Uterus (tissue), 4 donors: ENCODE measurements around the gene DST. TPM values are rescaled to one million over a fixed set of nuclear protein-coding genes. Genes with fewer than 3 reads are reported as not detected.

Experiments
- DNase-seq, 2 donors: peaks; one replicate each; pipeline ENCODE4 v3.0.0-alpha.2; 2019 to 2020
- H3K27ac ChIP-seq, 2 donors: fragments of 200-600 bp; sonication (generic); 1 replicate in 1 of 2; 2 replicates in 1 of 2; pipeline ENCODE4 v1.5.1; 2016 to 2018
- H3K27me3 ChIP-seq, 2 donors: fragments of 200-600 bp; sonication (generic); one replicate each; pipeline ENCODE4 v1.5.1; 2018 to 2019; ENCODE audit warnings: control low read depth in 1 of 2
- H3K36me3 ChIP-seq, 2 donors: fragments of 200-600 bp; sonication (generic); one replicate each; pipeline ENCODE4 v1.5.1; 2019; ENCODE audit warnings: control low read depth in 1 of 2
- H3K4me1 ChIP-seq, 2 donors: fragments of 200-600 bp; sonication (generic); one replicate each; pipeline ENCODE4 v1.5.1; 2018 to 2019; ENCODE audit warnings: control low read depth in 1 of 2
- H3K4me3 ChIP-seq, 2 donors: fragments of 200-600 bp; sonication (generic); 1 replicate in 1 of 2; 2 replicates in 1 of 2; pipeline ENCODE4 v1.5.1; 2018 to 2019; ENCODE audit warnings: mild to moderate bottlenecking in 1 of 2
- H3K9me3 ChIP-seq, 2 donors: fragments of 200-600 bp; sonication (generic); one replicate each; pipeline ENCODE4 v1.5.1; 2019; ENCODE audit warnings: control low read depth in 1 of 2
- POLR2A ChIP-seq, 2 donors: fragments of 450-650 bp; IDR thresholded peaks; one replicate each; pipeline ENCODE4 v1.6.1; 2016; ENCODE audit warnings: antibody characterized with exemption in 2 of 2, mild to moderate bottlenecking in 1 of 2, moderate library complexity in 1 of 2
- intact Hi-C: fragments of 100-400 bp; cut with DNase I; formaldehyde crosslinking; loops from one replicate; pipeline ENCODE4 v1.15.1; 2023; ENCODE audit warnings: low total_unique reads
- total RNA-seq, 4 donors: library from RNA; depleted of rRNA in 3 of 4; stranded (reverse); fragments of >200 nt in 3 of 4; gene quantifications; one replicate each; pipeline versions ENCODE4 v1.1.0 to v1.2.4, GENCODE V29; 2014 to 2023
- TF ChIP-seq, protein P1 (sequence below), 4 experiments: fragments of 200-600 bp in 2 of 4; fragments of 450-650 bp in 2 of 4; sonication (generic) in 2 of 4; IDR thresholded peaks; one replicate each; pipeline ENCODE4 v1.5.1; 2016 to 2019; ENCODE audit warnings: antibody characterized with exemption in 4 of 4, mild to moderate bottlenecking in 2 of 4, moderate library complexity in 1 of 4
- donor health status: DM: yes; HTN: yes; CAD: no.

Gene DST
- total RNA-seq, 4 donors from 2014 or later, result 307 to 809 (median 516) TPM

DNA sequence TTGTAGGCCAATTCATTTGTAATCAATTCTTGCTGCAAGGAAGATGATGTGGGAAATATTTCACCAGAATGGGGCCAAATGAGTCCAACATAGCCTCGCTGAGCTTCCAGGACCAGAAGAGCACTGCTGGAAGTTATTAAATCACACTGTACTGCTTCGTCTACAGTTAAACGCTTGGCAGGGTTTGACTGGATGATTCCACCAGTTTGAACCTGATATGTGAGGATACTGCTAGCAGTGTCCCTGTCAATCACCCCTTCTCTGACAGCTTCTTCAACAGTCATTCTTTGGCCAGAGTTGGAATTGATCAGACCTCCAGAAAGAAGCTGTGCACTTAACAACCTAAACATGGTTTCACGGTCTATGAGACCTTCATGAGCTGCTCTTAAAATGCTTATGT is 34.4 kb downstream of the DST start:
- no peaks in the 10 kb centered on the region for H3K36me3 ChIP-seq
- H3K27ac ChIP-seq, result no peak overlapping the region
- H3K4me3 ChIP-seq, result no peak overlapping the region
- TF ChIP-seq, protein P1, sequence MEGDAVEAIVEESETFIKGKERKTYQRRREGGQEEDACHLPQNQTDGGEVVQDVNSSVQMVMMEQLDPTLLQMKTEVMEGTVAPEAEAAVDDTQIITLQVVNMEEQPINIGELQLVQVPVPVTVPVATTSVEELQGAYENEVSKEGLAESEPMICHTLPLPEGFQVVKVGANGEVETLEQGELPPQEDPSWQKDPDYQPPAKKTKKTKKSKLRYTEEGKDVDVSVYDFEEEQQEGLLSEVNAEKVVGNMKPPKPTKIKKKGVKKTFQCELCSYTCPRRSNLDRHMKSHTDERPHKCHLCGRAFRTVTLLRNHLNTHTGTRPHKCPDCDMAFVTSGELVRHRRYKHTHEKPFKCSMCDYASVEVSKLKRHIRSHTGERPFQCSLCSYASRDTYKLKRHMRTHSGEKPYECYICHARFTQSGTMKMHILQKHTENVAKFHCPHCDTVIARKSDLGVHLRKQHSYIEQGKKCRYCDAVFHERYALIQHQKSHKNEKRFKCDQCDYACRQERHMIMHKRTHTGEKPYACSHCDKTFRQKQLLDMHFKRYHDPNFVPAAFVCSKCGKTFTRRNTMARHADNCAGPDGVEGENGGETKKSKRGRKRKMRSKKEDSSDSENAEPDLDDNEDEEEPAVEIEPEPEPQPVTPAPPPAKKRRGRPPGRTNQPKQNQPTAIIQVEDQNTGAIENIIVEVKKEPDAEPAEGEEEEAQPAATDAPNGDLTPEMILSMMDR (IDR thresholded peaks at IDR 0.05), result no peak
- TF ChIP-seq POLR2A (IDR thresholded peaks at IDR 0.05), result no peak
- no peaks in the 10 kb centered on the region for H3K9me3 ChIP-seq
- no peaks in the 10 kb centered on the region for H3K27me3 ChIP-seq
- no peak for DNase-seq
- intact Hi-C loops, result no loop called here
- H3K4me1 ChIP-seq, result no peaks in the 10 kb centered on the region

- Histone ChIP-seq H3K4me1 (no peaks in the 10 kb centered on the region), H3K36me3 (no peaks in the 10 kb centered on the region), H3K9me3 (no peaks in the 10 kb centered on the region), H3K27ac (no peak overlapping the region), H3K4me3 (no peak overlapping the region), H3K27me3 (no peaks in the 10 kb centered on the region)
- intact Hi-C loops, result no loop called here
- no peak for DNase-seq
- TF ChIP-seq POLR2A (IDR thresholded peaks at IDR 0.05), result no peak
- TF ChIP-seq, protein P1 (IDR thresholded peaks at IDR 0.05), result no peak
Measured at GRCh38 chr6:56607111-56607752, 35.5 kb downstream of the DST start.

DNA sequence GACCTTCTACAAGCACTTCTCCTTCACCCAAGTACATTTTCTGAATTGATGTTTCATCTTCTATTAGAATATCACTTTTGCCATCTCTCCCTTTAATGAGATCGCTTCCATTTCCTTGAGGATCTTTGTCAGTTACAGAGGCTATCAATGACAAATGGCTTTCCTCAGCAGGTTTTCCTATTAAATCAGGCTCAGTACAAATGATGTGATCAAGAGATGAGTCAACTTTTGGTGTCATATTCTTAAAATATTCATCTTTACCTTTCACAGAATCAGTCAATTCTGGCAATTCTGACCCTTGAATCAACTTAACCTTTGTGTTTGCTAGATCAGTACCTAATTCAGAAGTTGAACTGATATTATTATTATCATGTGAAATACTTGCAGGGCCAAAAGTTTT is 37.3 kb downstream of the DST start:
- no peaks in the 10 kb centered on the region for H3K9me3 ChIP-seq
- intact Hi-C loops, result no loop called here
- H3K36me3 ChIP-seq, result no peaks in the 10 kb centered on the region
- TF ChIP-seq, protein P1 (IDR thresholded peaks at IDR 0.05), result no peak
- TF ChIP-seq POLR2A (IDR thresholded peaks at IDR 0.05), result no peak
- no peak overlapping the region for H3K4me3 ChIP-seq
- no peak for DNase-seq
- H3K27ac ChIP-seq, result no peak overlapping the region
- H3K4me1 ChIP-seq, result no peaks in the 10 kb centered on the region
- no peaks in the 10 kb centered on the region for H3K27me3 ChIP-seq

DNA sequence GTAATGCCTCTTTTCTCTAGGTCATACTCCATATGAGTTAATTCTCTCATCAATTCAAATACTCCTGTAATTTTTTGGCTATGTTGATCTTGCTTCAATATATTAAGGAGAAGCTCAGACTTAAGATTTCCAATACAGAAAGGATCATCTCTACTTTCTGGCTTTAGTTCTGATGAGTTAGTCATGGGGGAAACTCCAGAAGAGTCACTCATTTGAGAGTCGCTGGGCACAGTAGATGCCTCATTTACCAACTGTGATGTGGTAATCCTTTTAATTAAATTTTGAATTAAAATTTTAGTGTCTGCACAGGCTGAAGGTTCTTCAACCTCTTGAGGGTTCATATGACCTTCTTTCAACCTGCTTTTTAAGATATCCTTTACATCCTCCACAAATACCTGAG is 38.5 kb downstream of the DST start:
- no peaks in the 10 kb centered on the region for H3K4me1 ChIP-seq
- intact Hi-C loops, result no loop called here
- H3K27me3 ChIP-seq, result no peaks in the 10 kb centered on the region
- no peaks in the 10 kb centered on the region for H3K36me3 ChIP-seq
- no peaks in the 10 kb centered on the region for H3K9me3 ChIP-seq
- no peak for DNase-seq
- TF ChIP-seq POLR2A (IDR thresholded peaks at IDR 0.05), result no peak
- TF ChIP-seq, protein P1 (IDR thresholded peaks at IDR 0.05), result no peak
- H3K4me3 ChIP-seq, result no peak overlapping the region
- no peak overlapping the region for H3K27ac ChIP-seq

- Histone ChIP-seq H3K9me3 (no peaks in the 10 kb centered on the region), H3K4me3 (no peak overlapping the region), H3K4me1 (no peaks in the 10 kb centered on the region), H3K27me3 (no peaks in the 10 kb centered on the region), H3K27ac (no peak overlapping the region), H3K36me3 (no peaks in the 10 kb centered on the region)
- TF ChIP-seq POLR2A (IDR thresholded peaks at IDR 0.05), result no peak
- TF ChIP-seq, protein P1 (IDR thresholded peaks at IDR 0.05), result no peak
- no peak for DNase-seq
- intact Hi-C loops, result no loop called here
Measured at GRCh38 chr6:56601390-56601789, 41.3 kb downstream of the DST start.
